Medulla oblongata (tissue), 1 donor: ENCODE measurements around the gene NAE1.
"Not testable (repeated sequence)": the region's sequence is repeated elsewhere in the genome, so short reads cannot be mapped to it uniquely, and the experiment has no call there.

Experiments used
- DNase-seq: peaks from one replicate; pipeline ENCODE4 v3.0.0-alpha.2; 2015; ENCODE audit errors: extremely low spot score

The NAE1 gene

GRCh38 chr16:66830422-66831404 is at the start of gene NAE1:
Gene NAE1 (minus strand): TSS chr16:66830976. CDS start chr16:66830899, 77 bp downstream.
- peak; percentile 92 for DNase-seq

GRCh38 chr16:66878067-66878466 is 47.3 kb upstream of the NAE1 start:
- DNase-seq, result no peak

- DNase-seq, result no peak
Measured at GRCh38 chr16:66874079-66874775, 43.5 kb upstream of the NAE1 start.

- no peak for DNase-seq
Measured at GRCh38 chr16:66873685-66874055, 42.9 kb upstream of the NAE1 start.

DNA sequence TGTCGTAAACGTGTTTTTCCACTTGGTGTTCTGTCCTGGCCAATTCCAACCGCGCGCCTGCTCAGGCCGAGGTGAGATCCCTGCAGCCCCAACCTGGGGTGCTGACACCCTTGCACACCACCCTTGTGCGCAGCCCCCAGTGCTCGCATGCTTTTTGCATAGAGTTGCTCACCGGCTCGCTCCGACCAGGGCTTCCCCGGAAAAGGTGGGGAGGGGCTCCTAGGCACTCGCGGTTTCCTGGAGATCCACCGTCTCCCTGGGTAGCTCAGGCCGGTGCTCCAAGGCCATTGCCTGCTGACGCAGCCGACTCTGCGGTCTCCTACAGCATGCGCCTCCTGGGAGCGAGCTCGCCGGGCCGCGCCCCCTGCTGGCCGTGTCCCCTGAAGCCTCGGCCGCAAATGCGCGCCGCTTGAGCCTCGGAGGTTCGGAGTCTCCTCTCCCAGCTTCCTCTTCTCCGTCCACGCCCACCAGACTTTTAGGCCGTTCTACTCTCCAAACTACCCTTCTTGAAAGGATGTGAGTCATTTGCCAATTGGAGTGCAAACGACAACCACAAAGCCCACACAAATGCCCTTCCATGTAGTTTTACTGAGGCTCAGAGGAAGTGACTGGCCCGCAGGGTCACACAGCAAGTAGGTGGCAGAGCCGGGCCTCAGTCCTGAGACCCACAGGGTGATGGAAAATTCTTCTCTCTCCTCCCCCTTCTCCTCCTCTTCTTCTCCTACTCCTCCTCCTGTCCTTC is 42.3 kb upstream of the NAE1 start:
- peak; percentile 92 for DNase-seq

DNA sequence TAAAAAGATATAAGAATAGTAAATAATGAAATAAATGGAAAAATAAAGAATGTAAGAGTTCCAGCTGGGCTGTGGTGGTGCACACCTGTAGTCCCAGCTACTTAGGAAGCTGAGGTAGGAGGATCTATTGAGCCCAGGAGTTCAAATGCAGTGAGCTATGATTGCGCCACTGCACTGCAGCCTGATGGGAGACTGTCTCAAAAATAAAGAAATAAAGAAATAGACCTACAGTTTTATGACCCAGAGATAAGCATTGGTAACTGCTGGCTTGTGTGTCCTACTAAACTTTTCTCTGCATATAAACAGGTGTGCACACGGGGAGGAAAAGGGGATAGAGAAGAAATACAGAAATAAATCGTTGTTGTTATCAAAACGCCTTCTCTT is 41.8 kb upstream of the NAE1 start:
- no peak for DNase-seq

GRCh38 chr16:66871840-66872239 is 41.1 kb upstream of the NAE1 start:
- DNase-seq, result no peak

GRCh38 chr16:66871363-66871762 is 40.6 kb upstream of the NAE1 start:
- not testable (repeated sequence) for DNase-seq

GRCh38 chr16:66869424-66869823 is 38.6 kb upstream of the NAE1 start:
- no peak for DNase-seq

GRCh38 chr16:66863707-66864106 is 32.9 kb upstream of the NAE1 start:
- DNase-seq, result no peak

DNA sequence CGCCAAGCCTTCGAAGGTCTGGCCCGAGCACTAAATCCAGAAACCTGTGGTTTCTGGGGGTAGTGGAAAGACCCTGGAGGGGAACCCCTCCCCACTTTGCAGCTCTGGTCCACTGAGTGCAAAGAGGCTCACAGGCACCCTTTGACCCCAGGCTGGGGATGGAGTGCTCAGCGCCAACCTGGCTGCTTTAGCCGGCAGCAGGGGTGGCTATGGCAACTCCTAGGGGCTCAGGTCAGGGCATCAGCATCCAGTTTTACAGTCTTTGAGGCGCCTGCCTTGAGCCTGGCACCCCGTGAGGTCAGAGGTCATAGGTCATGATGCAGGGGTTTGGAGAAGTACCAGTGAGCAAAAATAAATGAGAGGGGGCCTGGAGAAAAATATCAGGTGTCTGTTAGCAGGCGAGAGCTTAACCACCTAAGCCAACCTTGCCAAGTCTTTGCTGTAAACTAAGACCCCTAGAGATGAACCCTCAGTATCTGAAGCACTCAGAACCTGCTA is 31.3 kb upstream of the NAE1 start:
- no peak for DNase-seq

- no peak for DNase-seq
Measured at GRCh38 chr16:66859397-66860068, 28.8 kb upstream of the NAE1 start.

- DNase-seq, result no peak
Measured at GRCh38 chr16:66858740-66859396, 28.1 kb upstream of the NAE1 start.

- DNase-seq, result no peak
Measured at GRCh38 chr16:66857437-66857836, 26.7 kb upstream of the NAE1 start.

GRCh38 chr16:66856801-66857200 is 26.0 kb upstream of the NAE1 start:
- no peak for DNase-seq

GRCh38 chr16:66856184-66856730 is 25.5 kb upstream of the NAE1 start:
- no peak for DNase-seq

DNA sequence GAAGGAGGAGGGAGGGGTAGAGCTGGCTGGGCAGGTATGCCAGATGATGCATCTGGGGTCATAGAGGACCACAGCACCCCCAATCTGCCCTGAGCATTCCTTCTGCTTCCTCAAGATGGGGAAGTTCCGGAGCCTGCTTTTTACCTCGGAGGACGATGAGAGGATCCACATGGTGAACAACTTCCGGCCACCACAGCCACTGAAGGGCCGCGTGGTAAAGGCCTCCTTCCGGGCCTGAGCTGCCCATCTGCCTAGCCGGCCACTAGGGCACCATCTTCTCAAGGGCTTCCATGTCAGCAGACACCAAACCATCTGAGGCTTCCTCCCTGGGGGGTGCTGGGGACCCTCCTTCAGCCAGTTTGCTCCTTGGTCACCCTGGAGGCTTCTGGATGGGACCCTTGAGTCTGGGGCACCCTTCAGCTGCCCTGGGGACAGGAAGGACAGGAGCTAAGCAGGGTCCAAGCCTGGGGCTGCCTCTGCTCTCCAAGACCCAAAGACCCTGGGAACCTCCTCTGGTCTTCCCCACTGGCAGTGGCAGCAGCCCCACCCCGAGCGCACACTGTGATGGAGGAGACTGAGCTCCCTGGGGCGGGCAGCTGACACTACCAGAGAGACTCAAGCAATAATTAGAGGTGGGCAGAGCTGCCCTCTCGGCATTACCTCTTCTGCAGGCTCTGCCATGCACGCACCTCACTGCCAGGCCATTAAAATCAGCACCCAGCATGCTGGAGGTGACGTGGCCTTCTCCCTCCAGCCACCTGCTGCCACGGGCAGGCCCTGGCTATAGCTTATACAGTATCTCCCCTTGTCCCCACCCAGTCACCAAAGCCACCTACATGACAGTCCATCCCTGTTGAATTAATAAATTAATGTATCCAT is 22.7 kb upstream of the NAE1 start:
- no peak for DNase-seq

GRCh38 chr16:66851166-66851964 is 20.6 kb upstream of the NAE1 start:
- DNase-seq, result no peak
